Activated CD8-positive, alpha-beta memory T cell treated with anti-CD3 and anti-CD28 coated beads for 1 hour (primary cell): Measurements from ENCODE around the gene SMIM9.

Experiments
- DNase-seq, 2 donors: peaks; one replicate each; pipeline ENCODE4 v3.0.0-alpha.2; 2020; ENCODE audit warnings: low read depth in 1 of 2; ENCODE audit errors: extremely low read depth in 1 of 2

The SMIM9 gene

DNA sequence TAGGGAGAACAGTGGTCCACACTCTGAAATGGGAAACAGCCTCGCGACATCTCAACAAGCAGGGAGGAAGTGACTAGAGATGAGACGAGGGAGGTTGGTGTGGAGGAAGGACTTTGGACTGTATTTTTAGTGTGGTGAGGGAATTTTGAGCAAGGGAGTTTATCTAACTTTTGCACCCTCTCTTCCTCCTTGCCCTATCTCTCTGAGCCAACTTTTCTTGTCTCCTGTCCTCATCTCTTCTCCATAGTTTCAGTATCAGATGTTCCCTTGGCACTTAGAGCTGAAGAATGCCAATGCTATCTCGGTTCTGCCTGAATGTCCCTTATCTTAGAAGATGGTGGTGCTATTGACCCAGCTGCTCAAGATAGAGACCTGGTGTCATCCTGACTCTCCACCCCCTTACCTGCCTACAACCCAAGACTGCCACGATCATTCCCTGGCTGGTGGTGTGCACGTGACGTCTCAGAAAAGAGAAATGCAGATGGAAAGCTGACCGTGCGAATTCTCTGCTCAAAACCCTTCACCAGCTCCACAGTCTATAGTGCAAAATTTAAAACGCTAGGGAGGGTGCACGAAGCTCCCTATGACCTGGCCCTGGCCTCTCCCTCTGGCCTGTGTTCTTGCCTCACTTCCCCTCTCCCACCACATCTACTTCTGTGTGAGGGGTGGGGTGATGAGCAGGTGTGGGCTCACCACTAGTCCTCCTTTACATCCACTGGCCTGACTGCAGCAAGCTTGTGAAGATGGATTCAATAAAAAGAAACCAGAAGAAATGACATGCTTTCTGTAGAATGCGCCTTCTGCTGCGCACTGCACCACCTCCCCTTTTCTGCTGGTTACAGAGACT is 50.1 kb downstream of the SMIM9 start:
- no peak for DNase-seq

DNA sequence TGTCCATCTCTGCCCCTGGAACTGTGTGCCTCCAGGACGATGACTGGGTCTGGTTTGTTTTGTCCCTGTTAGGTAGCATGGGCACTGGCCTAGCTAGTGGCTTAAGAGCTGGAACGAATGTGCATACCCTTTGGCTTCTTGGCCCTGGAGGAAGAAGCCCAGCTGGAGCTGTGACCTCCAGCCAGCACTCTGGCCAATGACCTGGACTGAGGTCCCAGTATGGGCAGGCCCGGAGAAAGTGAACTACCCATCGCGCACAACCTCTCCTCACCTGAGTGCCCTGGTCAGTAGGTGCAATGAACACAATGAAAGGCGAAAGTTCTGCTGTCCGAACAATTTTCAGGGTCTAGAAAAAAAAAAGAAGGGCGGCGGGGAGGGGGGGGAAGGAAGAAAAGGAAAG is 53.5 kb downstream of the SMIM9 start:
- no peak for DNase-seq

DNA sequence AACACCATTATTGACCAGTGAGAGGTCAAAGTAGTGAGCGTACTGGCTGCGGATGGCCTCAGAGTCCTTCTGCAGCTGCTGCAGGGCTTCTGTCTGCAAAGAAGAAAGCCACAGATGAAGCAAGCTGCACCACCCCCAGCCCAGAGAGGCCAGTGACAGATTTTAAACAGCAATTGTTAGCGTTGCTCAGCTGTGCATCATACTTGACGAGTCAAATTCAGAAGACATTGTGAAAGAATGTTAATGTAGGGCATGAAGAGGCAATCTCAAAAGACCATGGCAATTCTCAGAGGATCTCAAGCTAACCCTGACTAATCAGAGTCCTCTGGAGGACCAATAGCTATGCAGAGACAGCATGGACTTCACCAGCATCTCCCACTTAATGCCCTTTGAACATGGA is 55.2 kb downstream of the SMIM9 start:
- no peak for DNase-seq

DNA sequence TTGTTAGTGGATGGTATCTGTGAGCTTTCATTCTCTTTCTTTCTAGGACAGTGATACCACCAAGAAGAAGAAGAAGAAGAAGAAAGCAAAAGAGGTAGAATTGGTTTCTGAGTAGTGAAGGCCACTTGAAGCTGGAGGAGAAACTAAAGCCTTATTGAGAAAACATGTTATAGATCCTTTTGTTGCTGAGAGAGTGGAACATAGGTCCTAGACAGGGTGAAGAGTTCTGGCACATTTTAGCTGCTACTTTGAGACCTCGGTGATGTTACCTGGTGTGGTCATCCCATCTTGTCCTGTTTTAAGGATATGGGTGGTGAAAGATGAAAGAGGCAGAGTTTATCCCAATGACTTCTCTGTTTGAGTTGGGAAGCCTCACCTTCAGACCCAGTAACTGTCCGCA is 57.7 kb downstream of the SMIM9 start:
- no peak for DNase-seq

DNA sequence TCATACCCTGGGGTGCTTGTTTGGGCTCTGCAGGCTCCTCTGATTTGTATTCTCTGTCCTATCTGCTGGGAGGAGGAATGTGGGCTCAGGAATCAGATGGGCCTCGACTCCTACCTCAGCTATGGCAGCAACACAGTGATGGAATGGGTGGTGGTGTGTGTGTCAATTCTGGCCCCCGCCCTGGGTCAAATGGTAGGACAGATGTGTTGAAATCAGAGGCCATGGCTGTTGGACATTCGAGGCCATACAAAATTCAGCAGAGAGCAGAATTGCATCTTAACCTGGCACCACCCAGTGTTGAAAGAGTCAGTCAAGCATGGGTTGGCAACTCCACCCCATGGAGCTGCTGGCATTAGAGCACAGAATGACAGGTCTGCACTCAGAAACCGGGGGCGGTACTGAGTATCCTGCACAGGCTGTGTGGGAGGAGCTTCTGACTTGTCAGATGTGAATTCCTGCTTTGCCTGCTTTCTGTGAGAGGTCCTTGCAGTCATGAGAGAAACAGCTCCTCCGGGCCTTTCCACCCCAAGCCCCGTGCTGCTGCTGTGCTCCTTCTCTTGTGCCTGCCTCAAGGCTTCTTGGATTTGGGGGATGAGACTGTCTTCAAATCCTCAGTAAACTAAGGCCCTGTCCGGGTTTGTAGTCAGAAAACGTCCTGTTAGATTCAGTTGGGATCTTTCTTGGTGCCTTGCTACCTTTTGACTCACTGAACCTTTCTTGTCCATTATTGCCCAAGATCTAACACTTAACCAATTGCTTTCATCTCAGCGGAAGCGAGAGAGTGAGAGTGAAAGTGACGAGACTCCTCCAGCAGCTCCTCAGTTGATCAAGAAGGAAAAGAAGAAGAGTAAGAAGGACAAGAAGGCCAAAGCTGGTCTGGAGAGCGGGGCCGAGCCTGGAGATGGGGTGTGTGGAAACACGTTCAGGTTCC is 58.8 kb downstream of the SMIM9 start:
- DNase-seq: no peak

DNA sequence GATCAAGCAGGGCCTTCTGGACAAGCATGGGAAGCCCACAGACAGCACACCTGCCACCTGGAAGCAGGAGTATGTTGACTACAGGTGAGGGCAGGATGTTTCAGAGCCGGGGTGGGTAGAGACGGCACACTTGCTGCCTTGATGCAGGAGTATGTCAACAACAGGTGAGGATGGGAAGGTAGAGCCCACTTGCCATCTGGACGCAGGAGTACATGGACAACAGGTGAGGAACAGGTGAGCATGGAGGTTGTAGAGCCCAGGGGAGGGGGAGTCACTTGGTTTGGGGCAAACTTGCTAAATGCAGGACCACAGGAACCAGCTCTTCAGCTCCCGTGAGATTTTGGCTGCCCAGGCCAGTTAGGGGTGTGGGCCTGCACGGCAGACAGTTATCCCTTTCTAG is 59.8 kb downstream of the SMIM9 start:
- DNase-seq: no peak
